Measurements from ENCODE around the gene ASB15.

GRCh38 chr7:123649964-123650363, 48.3 kb downstream of the ASB15 start:
- TF ChIP-seq TCF7L2 (IDR thresholded peaks at IDR 0.05; ENCODE audit: low read depth, low read length) (no peak), CTCF (IDR thresholded peaks at IDR 0.05) (no peak), POLR2AphosphoS5 (IDR thresholded peaks at IDR 0.05; ENCODE audit: low read depth, low read length) (no peak)

All from Panc1 (cell line).